GM15510 (cell line): ENCODE data around the gene FRMD4A.

Source experiments
- POLR2A ChIP-seq: IDR thresholded peaks from 3 replicates; pipeline ENCODE4 v1.6.1; 2011; ENCODE audit warnings: borderline replicate concordance; ENCODE audit not compliant: insufficient read length; ENCODE audit errors: extremely low read depth

FRMD4A gene

GRCh38 chr10:13960603-13961002 is 370.1 kb downstream of the FRMD4A start:
- TF ChIP-seq POLR2A, result no peak

GRCh38 chr10:13959443-13960359 is 371.0 kb downstream of the FRMD4A start:
- no peak for TF ChIP-seq POLR2A

- TF ChIP-seq POLR2A, result no peak
These were observed 372.9 kb downstream of the FRMD4A start for GRCh38 chr10:13957856-13958255.

GRCh38 chr10:13956826-13957225 is 373.9 kb downstream of the FRMD4A start:
- TF ChIP-seq POLR2A, result no peak

GRCh38 chr10:13955409-13956068 is 375.2 kb downstream of the FRMD4A start:
- TF ChIP-seq POLR2A, result no peak

- TF ChIP-seq POLR2A, result no peak
These were observed 377.4 kb downstream of the FRMD4A start for GRCh38 chr10:13953371-13953770.

- TF ChIP-seq POLR2A, result no peak
These were observed 380.2 kb downstream of the FRMD4A start for GRCh38 chr10:13950543-13950939.

- TF ChIP-seq POLR2A, result no peak
These were observed 380.7 kb downstream of the FRMD4A start for GRCh38 chr10:13949844-13950542.

- no peak for TF ChIP-seq POLR2A
These were observed 384.6 kb downstream of the FRMD4A start for GRCh38 chr10:13946209-13946460.

GRCh38 chr10:13945390-13946208 is 385.1 kb downstream of the FRMD4A start:
- no peak for TF ChIP-seq POLR2A

- TF ChIP-seq POLR2A, result no peak
These were observed 385.9 kb downstream of the FRMD4A start for GRCh38 chr10:13944823-13945222.

GRCh38 chr10:13943735-13944398 is 386.9 kb downstream of the FRMD4A start:
- TF ChIP-seq POLR2A, result no peak

GRCh38 chr10:13942035-13942434 is 388.7 kb downstream of the FRMD4A start:
- no peak for TF ChIP-seq POLR2A

- no peak for TF ChIP-seq POLR2A
These were observed 391.3 kb downstream of the FRMD4A start for GRCh38 chr10:13939391-13939790.
